Erythroblast (primary cell): ENCODE results near the gene PRKX.
"Not testable (repeated sequence)": the region's sequence is repeated elsewhere in the genome, so short reads cannot be mapped to it uniquely, and the experiment has no call there.

Experiments used
- GATA1 ChIP-seq: IDR thresholded peaks from 2 replicates; pipeline ENCODE4 v1.6.1; 2011; ENCODE audit warnings: low read depth, mild to moderate bottlenecking, control low read depth, low read length, moderate library complexity
- POLR2A ChIP-seq: IDR thresholded peaks from 2 replicates; pipeline ENCODE4 v1.6.1; 2011; ENCODE audit warnings: mild to moderate bottlenecking, low read length

DNA sequence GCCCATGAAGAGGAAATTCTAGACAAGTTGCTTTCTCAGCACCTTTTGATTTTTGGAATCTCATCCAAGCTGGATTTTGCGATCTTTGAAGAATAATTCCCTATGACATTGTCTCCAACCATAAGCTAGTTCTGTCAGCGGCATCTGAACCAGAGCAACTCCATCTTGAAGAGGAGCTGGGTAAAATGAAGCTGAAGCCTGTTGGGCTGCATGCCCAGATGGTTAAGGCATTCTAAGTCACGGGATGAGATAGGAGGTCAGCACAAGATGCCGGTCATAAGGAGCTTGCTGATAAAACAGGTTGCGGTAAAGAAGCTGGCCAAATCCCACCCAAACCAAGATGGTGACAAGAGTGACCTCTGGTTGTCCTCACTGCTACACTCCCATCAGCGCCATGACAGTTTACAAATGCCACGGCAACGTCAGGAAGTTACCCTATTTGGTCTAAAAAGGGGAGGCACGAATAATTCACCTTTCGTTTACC lies 12.0 kb downstream of the PRKX start:
- TF ChIP-seq POLR2A, GATA1: not testable (repeated sequence)
